DMS79 (cell line): Measurements from ENCODE around the gene CES4A.
"Not testable (repeated sequence)": the region's sequence is repeated elsewhere in the genome, so short reads cannot be mapped to it uniquely, and the experiment has no call there.

Source experiments
- DNase-seq: peaks from one replicate; lab custom pipeline; 2025; lab: John Stamatoyannopoulos, UW

Gene CES4A

GRCh38 chr16:67022531-67023214 lies 34.3 kb downstream of the CES4A start:
- DNase-seq, result no peak

- no peak for DNase-seq
Observed at GRCh38 chr16:67023689-67024088, 35.3 kb downstream of the CES4A start.

GRCh38 chr16:67024384-67025209 lies 36.2 kb downstream of the CES4A start:
- DNase-seq, result peak; percentile 25

GRCh38 chr16:67025210-67025550 lies 36.8 kb downstream of the CES4A start:
- no peak for DNase-seq

GRCh38 chr16:67026570-67026969 lies 38.2 kb downstream of the CES4A start:
- no peak for DNase-seq

- no peak for DNase-seq
Observed at GRCh38 chr16:67027046-67027445, 38.7 kb downstream of the CES4A start.

GRCh38 chr16:67028167-67028695 lies 39.8 kb downstream of the CES4A start:
- DNase-seq, result no peak

GRCh38 chr16:67028696-67029253 lies 40.4 kb downstream of the CES4A start, which contains the start of gene CBFB:
CBFB (plus strand) TSS chr16:67029149; CDS start chr16:67029408, 259 bp downstream.
- DNase-seq, result peak; percentile 46

GRCh38 chr16:67029254-67030096 lies 41.1 kb downstream of the CES4A start:
- no peak for DNase-seq

- no peak for DNase-seq
Observed at GRCh38 chr16:67030221-67030962, 42.0 kb downstream of the CES4A start.

GRCh38 chr16:67034487-67034886 lies 46.1 kb downstream of the CES4A start:
- no peak for DNase-seq

- DNase-seq, result no peak
Observed at GRCh38 chr16:67035364-67035763, 47.0 kb downstream of the CES4A start.

GRCh38 chr16:67036323-67036741 lies 47.9 kb downstream of the CES4A start:
- DNase-seq, result no peak

- DNase-seq, result no peak
Observed at GRCh38 chr16:67039260-67040020, 51.1 kb downstream of the CES4A start.

- DNase-seq, result no peak
Observed at GRCh38 chr16:67040166-67040565, 51.8 kb downstream of the CES4A start.

- no peak for DNase-seq
Observed at GRCh38 chr16:67040906-67041305, 52.5 kb downstream of the CES4A start.

GRCh38 chr16:67041520-67041919 lies 53.1 kb downstream of the CES4A start:
- DNase-seq, result not testable (repeated sequence)

GRCh38 chr16:67043420-67043819 lies 55.0 kb downstream of the CES4A start:
- DNase-seq, result no peak

GRCh38 chr16:67050796-67051195 lies 62.4 kb downstream of the CES4A start:
- DNase-seq, result no peak

GRCh38 chr16:67052399-67052798 lies 64.0 kb downstream of the CES4A start:
- no peak for DNase-seq
